Hematopoietic multipotent progenitor cell treated with erythropoietin and hydrocortisone succinate and interleukin-3 and kit ligand, for 17 days (in vitro differentiated cells): ENCODE results near the gene H1-8.
"Not testable (repeated sequence)": the region's sequence is repeated elsewhere in the genome, so short reads cannot be mapped to it uniquely, and the experiment has no call there.

ENCODE experiments used
- DNase-seq: peaks from one replicate; pipeline ENCODE4 v3.0.0-alpha.2; 2015; ENCODE audit warnings: low spot score

Gene H1-8, protein sequence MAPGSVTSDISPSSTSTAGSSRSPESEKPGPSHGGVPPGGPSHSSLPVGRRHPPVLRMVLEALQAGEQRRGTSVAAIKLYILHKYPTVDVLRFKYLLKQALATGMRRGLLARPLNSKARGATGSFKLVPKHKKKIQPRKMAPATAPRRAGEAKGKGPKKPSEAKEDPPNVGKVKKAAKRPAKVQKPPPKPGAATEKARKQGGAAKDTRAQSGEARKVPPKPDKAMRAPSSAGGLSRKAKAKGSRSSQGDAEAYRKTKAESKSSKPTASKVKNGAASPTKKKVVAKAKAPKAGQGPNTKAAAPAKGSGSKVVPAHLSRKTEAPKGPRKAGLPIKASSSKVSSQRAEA

DNA sequence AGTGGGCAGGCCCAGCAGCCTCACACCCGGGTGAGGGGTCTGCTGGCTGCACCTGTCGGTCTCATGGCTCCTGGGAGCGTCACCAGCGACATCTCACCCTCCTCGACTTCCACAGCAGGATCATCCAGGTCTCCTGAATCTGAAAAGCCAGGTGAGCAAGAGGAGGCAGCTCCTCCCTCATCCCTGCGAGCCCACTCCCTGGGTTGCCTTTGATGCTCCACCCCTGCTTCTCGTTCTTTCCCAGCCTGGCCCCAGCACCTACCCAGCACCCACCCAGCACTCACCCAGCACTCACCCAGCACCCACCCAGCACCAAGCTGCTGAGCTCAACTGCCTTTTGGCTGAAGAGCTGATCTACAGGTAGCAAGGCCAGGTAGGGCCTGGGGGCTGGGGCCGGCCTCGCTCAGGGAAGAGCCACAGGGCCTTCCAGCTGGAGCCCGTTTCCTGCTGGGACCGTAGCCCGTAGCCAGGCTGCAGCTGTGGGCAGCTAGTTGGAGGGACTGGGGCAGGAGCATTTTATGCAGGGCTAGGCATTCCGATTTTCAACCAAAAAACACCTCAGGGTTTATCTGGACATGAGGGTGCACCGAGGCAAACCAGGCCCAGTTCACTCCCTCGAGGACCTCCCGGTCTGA, at the start of gene H1-8:
H1-8 (plus strand) TSS at position 20 of the 635 bp plus-strand sequence; CDS start at position 64, 44 bp downstream.
- no peak for DNase-seq

DNA sequence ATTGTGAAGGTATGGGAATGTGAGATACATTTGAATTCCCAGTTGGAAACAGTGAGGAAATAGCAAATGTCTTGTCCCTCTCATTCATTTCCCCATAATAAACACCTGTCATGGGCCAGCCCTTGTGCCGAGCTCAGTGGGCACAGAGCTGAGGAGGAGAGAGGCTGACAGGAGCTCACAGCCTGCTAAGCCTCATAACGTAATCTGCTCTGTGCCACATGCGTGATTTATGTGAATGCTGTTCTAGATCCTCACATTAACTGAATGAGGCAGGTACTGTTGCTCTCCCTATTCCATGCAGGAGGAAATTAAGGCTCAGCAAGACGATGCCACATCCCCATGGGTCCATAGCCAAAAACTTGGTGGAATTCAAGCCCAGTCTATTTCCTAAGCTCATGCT, 49.8 kb upstream of the H1-8 start:
- no peak for DNase-seq

DNA sequence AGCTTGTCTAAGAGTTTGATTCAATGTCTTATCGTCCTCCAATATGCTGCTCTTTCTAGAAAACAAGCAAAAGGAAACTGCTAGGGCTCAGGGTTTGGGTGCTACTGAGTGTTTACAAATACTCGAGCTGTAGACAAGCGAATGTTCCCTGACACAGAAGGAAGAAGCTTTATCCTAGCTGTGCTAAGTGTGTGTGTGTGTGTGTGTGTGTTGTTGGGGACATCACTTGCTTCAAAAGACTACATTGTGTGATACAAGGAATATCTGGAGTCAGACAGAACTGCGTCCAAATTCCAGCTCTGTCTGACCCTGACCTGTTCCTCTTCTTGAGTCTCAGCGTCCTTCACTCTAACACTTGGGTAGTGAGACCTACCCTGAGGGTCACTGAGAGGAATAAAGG, 48.5 kb upstream of the H1-8 start:
- DNase-seq, result not testable (repeated sequence)

DNA sequence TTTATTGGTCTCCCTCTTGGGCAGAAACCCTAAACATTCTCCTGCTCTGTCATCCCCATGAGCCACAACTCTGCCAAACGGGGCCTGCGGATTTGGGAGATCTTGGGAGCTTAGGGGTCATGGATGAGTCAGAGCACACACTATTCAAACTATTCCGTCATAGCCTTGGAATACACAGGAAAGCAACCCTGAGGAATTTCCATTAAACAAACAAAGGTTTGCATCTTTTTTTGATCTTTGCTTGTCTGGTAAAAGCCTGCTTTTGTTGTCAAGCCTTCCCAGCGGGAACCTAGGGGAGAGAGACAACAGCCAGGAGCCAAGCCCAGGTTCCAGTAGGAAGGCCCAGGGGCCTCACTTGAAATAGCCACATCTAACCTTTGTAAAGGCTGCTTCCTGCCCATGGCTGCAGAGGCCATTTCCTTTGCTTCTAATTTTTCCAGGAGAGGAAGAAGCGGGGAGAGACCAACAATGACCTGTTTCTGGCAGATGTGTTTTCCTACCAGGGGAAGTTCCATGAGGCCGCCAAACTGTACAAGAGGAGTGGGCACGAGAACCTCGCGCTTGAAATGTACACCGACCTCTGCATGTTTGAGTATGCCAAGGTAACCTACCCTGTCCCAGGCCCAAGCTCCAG, 47.9 kb upstream of the H1-8 start:
- not testable (repeated sequence) for DNase-seq

DNA sequence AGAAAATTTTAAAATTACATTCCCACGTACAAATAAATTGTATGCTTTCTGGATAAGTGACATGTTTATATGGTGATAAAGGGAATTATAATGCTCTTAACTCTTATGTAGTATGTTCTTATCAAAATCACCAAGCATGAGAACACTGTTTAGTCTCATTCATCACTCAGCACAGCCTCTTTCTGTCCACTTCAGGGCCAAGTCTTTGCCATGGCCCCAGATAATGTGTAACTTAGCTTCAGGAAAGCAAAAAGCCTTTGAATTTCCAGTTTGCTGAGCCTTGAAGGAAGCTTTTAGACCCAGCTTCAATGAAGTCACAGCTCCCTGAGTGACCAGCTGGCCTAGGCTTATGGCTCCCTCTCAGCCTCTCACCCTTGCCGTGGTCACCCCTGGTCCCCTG, 45.1 kb upstream of the H1-8 start:
- not testable (repeated sequence) for DNase-seq

DNA sequence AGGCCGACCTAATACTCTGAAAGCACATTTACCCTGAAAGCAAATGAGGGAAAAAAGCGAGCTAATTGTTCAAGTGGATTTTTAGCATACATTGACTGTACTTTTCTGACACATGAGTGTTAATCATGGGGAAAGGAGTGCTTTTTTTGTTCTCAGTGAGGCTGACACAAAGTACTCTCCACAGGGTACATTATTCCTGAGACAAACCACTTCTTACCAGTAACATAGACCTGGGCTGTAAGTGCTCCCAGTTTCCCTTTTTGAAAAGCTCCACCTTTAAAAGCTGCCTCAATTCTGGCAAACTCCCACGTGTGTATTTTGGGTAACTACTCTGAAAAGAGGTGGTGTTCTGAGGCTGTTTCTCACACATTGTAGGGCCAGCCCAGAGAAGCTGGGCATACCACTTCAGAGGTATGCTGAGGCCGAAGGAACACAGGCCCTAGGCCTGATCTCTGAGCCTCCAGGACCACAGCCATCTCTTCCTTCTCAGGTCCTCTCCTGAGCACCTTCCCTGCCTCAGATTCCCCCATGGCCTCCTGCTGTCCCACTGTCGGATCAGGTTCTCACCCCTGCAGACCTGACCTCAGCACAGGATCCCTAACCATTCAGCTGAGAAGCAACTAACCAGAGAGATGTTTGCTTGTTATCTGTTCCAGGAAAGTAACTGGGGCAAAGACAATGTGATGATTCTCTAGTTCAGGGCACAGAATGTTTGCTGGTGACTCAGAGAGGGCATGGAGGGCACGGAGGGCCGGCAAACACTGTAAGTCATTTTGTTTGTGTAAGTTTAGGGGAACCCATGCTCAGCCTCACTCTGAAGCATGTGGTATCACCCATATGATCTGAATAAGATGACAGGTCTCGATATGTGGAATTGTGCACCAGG, 44.1 kb upstream of the H1-8 start:
- not testable (repeated sequence) for DNase-seq

DNA sequence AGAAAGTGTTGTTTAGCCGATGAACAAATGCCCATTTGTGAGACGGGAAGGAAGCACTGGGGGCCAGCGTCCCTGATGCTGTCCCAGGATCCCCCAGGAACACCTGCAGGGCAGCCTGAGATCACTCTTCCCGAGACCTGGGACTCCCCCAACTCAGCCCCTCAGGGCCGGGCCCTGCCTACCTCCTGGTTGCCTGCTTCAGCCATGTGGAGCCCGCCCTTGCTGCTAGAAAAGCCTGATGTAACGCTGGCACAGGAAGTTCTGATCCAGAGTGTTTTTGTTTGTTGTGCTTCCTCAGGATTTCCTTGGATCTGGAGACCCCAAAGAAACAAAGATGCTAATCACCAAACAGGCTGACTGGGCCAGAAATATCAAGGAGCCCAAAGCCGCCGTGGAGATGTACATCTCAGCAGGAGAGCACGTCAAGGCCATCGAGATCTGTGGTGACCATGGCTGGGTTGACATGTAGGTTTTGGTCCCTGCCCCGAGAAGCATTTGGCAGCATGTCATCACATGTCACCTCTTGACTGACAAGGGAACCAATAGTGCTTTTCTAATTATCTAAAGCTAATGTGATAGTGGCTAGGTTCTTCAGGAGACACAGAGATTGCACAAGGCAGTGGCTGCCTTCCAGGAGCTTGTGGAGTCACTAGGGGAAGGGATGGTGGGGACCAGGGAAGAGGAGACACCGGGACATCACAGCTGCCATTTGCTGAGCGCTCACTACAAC, 43.2 kb upstream of the H1-8 start:
- DNase-seq, result not testable (repeated sequence)

DNA sequence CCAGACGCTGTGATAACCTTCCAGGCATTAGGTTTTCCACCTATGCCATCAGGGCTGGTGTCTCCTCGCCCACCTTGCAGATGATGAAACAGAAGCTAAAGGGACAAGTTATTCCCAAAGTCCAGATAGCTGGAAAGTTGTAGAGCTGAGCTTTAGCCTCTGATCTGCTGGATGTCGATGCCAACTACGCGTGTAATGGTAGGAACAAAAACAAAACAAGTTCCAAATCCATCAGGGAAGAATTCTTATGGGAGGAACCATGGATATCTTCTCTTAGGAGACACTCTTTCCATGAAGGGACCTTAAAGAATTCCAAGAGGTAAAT, 42.7 kb upstream of the H1-8 start:
- no peak for DNase-seq

DNA sequence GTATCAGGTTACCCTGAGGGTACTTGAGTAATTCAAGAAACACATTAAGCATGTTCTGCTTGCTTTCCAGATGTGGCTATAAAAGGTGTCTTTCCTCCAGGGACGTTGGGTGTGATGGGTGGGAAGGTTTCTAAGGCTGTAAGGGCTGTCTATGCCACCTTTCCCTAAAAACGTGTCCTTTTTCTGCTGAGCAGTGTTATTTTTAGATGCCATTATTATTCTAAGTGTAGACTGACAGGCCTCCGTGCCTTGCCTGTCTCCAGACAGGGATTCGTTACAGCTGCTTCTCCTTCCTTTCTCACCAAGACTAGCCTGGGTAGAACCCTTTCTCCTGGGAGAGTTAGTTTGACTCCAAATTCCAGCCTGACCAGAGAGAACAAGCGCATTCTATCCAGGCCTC, 41.3 kb upstream of the H1-8 start:
- DNase-seq, result no peak

DNA sequence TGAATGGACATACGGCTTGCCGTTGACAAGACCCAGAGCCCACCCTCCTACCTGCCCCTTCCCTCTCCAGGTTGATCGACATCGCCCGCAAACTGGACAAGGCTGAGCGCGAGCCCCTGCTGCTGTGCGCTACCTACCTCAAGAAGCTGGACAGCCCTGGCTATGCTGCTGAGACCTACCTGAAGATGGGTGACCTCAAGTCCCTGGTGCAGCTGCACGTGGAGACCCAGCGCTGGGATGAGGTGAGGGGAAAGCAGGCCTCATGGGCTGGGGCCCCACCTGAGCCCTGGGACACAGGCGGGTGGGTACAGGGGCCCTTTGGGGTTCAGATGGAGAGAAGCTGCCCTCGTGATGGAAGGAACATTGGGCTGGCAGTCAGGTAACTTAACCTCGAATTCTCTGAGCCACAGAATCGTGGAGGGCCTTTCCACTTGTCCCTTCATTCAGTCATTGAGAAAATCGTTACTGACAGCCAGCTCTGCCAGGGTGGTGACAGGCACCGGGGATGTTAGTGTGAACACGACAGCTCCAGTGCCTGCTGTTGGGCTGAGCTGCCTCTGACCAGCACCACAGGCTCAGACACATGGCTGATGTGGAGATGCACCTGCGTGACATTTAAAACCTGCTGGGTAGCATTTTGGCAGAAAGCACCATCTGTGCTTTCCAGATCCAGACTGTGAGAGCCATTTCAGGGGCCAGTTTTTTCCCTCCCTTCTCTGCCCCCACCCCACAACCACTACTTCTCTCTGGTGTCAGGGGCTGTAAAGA, 40.1 kb upstream of the H1-8 start:
- no peak for DNase-seq

DNA sequence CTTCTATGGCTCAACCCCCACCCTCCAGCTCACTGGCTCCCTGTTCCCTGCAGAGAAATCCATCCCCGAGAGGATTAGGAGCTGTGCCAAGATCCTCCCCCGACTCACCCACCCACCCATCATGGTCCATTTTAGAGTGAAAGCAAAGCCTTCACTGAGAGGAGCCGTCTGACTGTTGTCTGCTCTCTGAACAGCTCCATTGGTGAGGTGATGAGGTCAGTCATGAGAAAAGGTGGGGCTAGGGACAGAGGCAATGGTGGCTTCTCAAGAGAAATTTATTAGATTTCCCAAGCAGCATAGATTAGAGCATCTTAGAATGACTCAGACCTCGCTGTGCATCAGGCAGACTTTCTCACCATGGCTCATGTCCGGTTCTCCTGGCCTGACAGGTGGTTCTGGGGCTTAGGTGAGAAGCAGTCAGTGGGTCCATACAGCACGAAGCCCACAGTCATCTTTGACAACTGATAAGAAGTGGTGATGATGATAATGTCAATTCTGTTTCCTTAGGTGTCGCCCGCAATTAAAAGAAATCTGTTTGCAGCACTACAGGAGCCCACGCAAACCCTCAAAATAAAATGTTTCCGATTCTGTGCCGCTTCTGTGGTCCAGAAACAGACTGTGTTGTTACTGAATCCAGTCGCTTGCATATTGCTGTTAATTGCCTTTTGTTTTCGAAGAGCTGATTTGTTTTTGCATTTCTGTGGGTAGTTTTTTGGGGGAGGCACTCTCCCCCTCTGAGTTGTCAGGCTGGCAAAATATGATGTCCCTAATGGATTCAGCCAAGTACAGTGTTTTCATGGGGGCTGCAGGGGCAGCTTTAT, 39.3 kb upstream of the H1-8 start:
- no peak for DNase-seq

DNA sequence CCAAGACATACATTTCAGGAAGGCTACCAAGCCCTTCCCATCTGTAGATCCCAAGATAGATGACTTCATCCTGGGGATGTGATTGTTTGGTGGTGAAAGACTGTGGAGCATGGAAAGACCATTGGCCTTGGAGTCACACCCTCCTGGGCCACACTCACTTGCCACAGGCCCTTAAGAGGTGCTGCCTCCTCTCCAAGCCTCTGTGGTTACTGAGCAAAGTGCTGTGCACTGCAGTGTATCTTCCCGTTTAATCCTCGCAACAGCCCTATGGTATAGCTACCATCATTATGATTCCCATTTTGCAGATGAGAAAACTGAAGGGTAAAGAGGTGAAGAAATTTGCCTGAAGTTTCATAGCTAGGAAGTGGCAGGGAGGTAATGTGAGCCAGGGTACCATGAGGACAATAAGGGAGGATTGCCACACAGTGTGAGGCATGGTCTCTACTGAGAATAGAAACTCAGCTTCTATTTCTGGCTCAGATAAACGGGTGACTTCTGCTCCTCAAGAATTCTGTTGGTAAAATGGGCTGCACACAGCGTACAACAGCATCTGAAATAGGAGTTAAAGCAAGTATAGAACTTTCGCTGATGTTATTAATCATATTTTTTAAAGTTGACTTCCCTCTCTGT, 38.4 kb upstream of the H1-8 start:
- DNase-seq, result no peak

DNA sequence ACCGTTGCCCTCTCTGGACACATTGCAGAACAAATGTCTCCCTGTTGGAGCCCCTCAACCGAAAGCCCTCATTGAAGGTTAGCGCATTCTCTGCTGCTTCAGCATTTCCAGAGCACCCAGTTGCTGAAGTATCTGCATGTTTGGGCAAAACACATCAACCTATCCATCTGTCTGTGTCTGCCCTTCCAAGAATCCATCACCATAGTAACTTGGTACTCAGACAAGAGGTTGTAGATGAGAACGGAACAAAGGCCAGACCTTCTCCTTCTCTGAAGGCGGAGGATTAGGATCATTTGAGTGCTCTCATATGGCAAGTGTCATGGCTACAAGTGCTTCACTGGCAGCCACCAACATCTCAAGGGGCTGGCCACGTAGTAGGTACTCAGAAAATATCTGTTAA, 37.6 kb upstream of the H1-8 start:
- no peak for DNase-seq

DNA sequence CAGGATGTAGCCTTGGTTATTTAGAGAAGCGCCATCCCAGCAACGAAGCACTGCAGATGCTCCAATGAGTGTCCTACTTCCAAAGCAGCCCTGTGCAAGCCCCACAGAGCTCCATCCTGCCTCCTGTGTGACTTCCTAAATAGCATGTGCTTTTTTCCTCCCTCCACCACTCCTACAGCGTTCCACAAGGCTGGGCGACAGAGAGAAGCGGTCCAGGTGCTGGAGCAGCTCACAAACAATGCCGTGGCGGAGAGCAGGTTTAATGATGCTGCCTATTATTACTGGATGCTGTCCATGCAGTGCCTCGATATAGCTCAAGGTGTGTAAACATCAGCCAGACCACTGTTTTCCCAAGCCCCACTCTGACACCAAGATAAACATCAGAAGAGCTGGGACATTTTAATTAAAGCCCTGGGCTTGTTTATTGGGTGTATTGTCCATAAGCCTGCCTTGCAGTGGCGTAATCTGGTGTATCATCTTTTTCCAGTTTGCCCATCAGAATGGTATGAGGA, 36.7 kb upstream of the H1-8 start:
- DNase-seq, result no peak

DNA sequence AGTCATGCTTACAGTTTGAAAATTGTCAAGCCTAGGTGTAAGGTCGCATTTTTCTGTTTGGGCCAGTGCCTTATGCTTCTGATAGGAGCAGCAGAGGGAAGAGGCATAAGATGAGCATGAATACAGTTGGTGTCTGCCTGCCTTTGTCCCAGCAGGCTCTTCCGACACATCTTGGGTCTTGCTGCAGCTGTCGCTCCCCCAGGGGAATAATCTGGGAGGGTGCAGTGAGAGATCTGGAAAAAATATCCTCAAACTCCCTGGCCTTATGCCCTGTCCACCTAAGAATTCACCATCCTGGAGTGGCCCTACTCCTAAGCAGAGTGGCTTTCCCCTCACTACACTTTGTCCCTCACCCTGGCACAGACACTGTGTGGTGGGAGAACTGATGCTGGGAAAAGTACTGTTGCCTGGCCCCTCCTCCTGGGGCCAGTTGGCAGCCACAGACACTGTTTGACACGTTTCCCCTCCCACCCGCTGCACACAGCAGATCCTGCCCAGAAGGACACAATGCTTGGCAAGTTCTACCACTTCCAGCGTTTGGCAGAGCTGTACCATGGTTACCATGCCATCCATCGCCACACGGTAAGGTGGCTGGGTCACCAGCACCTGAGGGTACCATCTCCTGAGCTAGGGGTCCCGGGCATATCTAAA, 35.7 kb upstream of the H1-8 start:
- DNase-seq, result no peak

DNA sequence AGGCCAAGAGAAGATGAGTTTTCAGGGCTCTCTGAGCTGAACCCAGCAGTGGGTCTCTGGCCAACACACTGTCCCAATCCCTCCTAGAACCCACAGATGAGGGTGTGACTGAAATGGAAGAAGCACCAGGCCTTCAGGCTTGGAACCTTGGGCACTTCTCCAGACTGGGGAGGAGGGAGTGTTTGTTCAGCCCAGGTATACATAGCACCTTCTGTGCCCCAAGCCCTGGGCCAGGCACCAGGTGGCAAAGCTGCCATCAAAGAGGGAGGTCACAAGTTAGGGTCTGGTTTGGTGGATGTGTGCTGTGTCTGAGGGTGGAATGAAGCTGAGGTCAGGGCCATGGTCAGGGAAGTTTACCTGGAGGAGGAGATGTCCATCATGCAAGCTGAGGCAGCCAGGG, 30.4 kb upstream of the H1-8 start:
- DNase-seq, result no peak

DNA sequence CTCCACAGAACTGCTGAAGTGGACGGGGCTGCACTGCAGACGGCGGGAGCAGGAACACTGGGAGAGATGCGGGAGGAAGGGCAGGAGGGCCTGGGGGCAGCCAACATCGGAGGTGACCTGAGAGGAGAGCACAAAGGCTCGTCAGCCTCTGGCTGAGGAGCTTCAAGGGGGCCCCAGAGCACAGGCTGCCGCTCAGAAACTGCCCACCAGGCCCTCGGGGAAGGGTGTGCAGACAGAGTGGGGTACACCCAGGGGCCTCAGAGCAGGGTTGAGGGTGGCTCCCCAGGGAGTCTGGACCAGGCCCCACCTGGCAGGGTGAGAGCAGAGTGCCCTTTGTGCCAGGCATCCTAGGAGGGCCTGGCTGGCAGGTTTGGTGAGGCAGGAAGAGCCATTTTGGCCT, 29.3 kb upstream of the H1-8 start:
- no peak for DNase-seq

DNA sequence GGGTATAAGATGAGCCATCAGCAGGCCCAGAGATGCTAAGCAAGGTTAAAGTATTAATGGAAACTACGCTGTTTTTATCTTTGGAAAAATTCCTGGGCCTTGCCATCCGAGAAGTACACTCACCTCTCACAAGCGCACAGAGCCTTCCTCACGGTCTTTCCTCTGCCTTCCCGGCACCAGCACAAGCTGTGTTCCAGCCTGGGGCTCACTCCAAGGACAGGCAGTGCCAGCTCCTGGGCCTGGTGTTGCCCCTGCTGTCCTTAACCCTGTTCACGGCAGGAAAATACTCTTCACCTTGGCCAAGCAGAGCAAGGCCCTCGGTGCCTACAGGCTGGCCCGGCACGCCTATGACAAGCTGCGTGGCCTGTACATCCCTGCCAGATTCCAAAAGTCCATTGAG, 28.9 kb upstream of the H1-8 start:
- no peak for DNase-seq

DNA sequence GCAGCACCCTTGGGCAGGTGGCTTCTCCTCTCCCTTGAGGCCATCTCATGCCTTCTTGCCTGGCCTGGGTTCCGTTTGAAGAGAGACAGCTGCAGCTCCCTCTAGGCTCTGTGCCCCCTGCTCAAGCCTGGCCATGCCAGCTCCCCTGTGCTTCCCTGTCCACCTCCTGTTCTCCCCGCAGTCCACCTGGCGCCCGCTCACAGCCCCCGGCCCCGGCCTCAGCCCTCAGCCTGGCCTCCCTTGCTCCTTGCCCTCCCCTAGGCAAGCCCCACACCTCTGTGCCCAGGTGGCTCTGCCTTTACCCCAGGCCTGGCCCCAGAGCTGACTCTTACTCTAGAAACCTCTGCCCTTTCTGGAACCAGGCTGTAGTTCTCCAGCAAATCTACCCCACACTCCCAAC, 28.4 kb upstream of the H1-8 start:
- DNase-seq, result no peak
